Panc1 (cell line): ENCODE results near the gene ZNF555. TPM values are rescaled to one million over a fixed set of nuclear protein-coding genes. Genes with fewer than 3 reads are reported as not detected.

Experiments used
- ATAC-seq: fragments of 200-7000 bp; cut with Tn5 transposase; 2 replicates; pipeline ENCODE4 v1.9.1; 2020; ENCODE audit warnings: mild to moderate bottlenecking, moderate library complexity
- BruUV-seq: library from RNA; stranded (reverse); fragments of 400-500 nt; replicated peaks from 2 replicates; lab custom pipeline; 2021; lab: Mats Ljungman, UMichigan
- CTCF ChIA-PET: fragments of 300-600 bp; sonication (Branson Sonifier 250); formaldehyde crosslinking; loops from one replicate; lab custom pipeline; 2022; ENCODE audit warnings: antibody characterized with exemption; lab: Charles Lee
- POLR2A ChIA-PET: fragments of 300-600 bp; sonication (Branson Sonifier 250); formaldehyde crosslinking; loops from one replicate; lab custom pipeline; 2022; ENCODE audit warnings: antibody characterized with exemption; lab: Charles Lee
- DNase-seq: peaks from one replicate; pipeline ENCODE4 v3.0.0-alpha.2; 2010; ENCODE audit warnings: low read depth, low spot score
- H3K27ac ChIP-seq: 2 replicates; pipeline ENCODE4 v1.5.1; 2011; ENCODE audit warnings: mild to moderate bottlenecking, low read length, inconsistent platforms
- H3K27me3 ChIP-seq: fragments of 200-500 bp; sonication (Bioruptor generic); 2 replicates; pipeline ENCODE4 v1.6.0; 2014; ENCODE audit warnings: low read length, inconsistent platforms; ENCODE audit not compliant: control insufficient read depth, insufficient read depth
- H3K36me3 ChIP-seq: fragments of 200-500 bp; sonication (Bioruptor generic); 2 replicates; pipeline ENCODE4 v1.5.1; 2014; ENCODE audit warnings: inconsistent platforms, mild to moderate bottlenecking, low read length, moderate library complexity; ENCODE audit not compliant: control insufficient read depth, insufficient read depth
- H3K4me1 ChIP-seq: 2 replicates; pipeline ENCODE4 v1.5.1; 2011; ENCODE audit warnings: inconsistent platforms, mild to moderate bottlenecking, low read length, moderate library complexity; ENCODE audit not compliant: control insufficient read depth, insufficient read depth
- H3K4me3 ChIP-seq, 2 experiments: 2 replicates each; pipeline ENCODE4 v1.5.1; 2011 to 2012; ENCODE audit warnings: low read depth in 2 of 2, low read length in 2 of 2, mild to moderate bottlenecking in 2 of 2, inconsistent platforms in 1 of 2, moderate library complexity in 1 of 2
- H3K9me3 ChIP-seq: fragments of 200-500 bp; sonication (Bioruptor generic); 2 replicates; pipeline ENCODE4 v1.5.1; 2014; ENCODE audit warnings: low read depth, mild to moderate bottlenecking, inconsistent platforms, low read length, moderate library complexity; ENCODE audit not compliant: control insufficient read depth, insufficient read depth
- CTCF ChIP-seq: fragments of 450-650 bp; IDR thresholded peaks from 2 replicates; pipeline ENCODE4 v1.5.1; 2017; ENCODE audit warnings: mild to moderate bottlenecking
- POLR2AphosphoS5 ChIP-seq: IDR thresholded peaks from 2 replicates; pipeline ENCODE4 v1.6.1; 2012; ENCODE audit warnings: mild to moderate bottlenecking, low read depth, low read length, moderate library complexity
- REST ChIP-seq, 2 experiments: IDR thresholded peaks; 2 replicates each; pipeline ENCODE4 v1.6.1; 2011 to 2012; ENCODE audit warnings: low read depth in 2 of 2, control low read depth in 1 of 2, low read length in 1 of 2, mild to moderate bottlenecking in 1 of 2, moderate library complexity in 1 of 2; ENCODE audit not compliant: insufficient read depth in 1 of 2
- SIN3A ChIP-seq: IDR thresholded peaks from 2 replicates; pipeline ENCODE4 v1.6.1; 2012; ENCODE audit warnings: low read depth, mild to moderate bottlenecking, low read length, moderate library complexity, borderline replicate concordance; ENCODE audit not compliant: insufficient read depth
- TCF7L2 ChIP-seq: IDR thresholded peaks from 2 replicates; pipeline ENCODE4 v1.6.1; 2011; ENCODE audit warnings: mild to moderate bottlenecking, low read depth, low read length, inconsistent platforms
- in situ Hi-C: cut with HindIII; loops from 2 replicates; pipeline ENCODE4 v1.10.0; 2016; ENCODE audit warnings: low sequenced_read_pairs, low pct_unique_long_range_greater_than_20kb
- intact Hi-C: fragments of 100-400 bp; cut with micrococcal nuclease; formaldehyde crosslinking; loops from one replicate; pipeline ENCODE4 v1.10.0; 2022; ENCODE audit not compliant: unreplicated experiment
- total RNA-seq: library from RNA; stranded (reverse); gene quantifications from one replicate; pipeline ENCODE4 v1.2.1, GENCODE V29; 2021; ENCODE audit not compliant: unreplicated experiment

ZNF555 gene
- total RNA-seq, 1 experiment from 2014 or later, result 7.3 TPM

- POLR2A ChIA-PET, result interaction anchor here (0.6 kb wide), 1 partner anchor 153 kb away, joined by 5 read pairs; no protein-coding TSS in a partner anchor
- DNase-seq (no peak), ATAC-seq (no peak)
- intact Hi-C loops (no loop called here), in situ Hi-C loops (no loop called here)
- no peak for TF ChIP-seq REST (IDR thresholded peaks at IDR 0.05; ENCODE audit: insufficient read depth in 1 of 2, low read depth in 2 of 2, low read length in 1 of 2)
- no peak for TF ChIP-seq POLR2AphosphoS5
- no peak for TF ChIP-seq TCF7L2
- TF ChIP-seq CTCF, result no peak
- no peak for TF ChIP-seq SIN3A
- Histone ChIP-seq H3K4me3 (no peak overlapping the region), H3K9me3 (no peaks in the 10 kb centered on the region), H3K36me3 (no peaks in the 10 kb centered on the region), H3K27ac (no peak overlapping the region), H3K27me3 (no peaks in the 10 kb centered on the region), H3K4me1 (no peaks in the 10 kb centered on the region)
- BruUV-seq, result no TSS peak
- CTCF ChIA-PET, result no interaction called here
These were observed 22.5 kb downstream of the ZNF555 start for GRCh38 chr19:2863816-2864215.

GRCh38 chr19:2865334-2866100 lies 24.2 kb downstream of the ZNF555 start:
- ChIA-PET POLR2A (no interaction called here), CTCF (no interaction called here)
- H3K4me3 ChIP-seq, result no peak overlapping the region
- DNase-seq (no peak), ATAC-seq (no peak)
- in situ Hi-C loops, result no loop called here
- no peak overlapping the region for H3K27ac ChIP-seq
- no peaks in the 10 kb centered on the region for H3K36me3 ChIP-seq
- H3K4me1 ChIP-seq, result no peaks in the 10 kb centered on the region
- no peak for TF ChIP-seq POLR2AphosphoS5
- no peak for TF ChIP-seq TCF7L2
- no peak for TF ChIP-seq REST (IDR thresholded peaks at IDR 0.05; ENCODE audit: insufficient read depth in 1 of 2, low read depth in 2 of 2, low read length in 1 of 2)
- TF ChIP-seq SIN3A, result no peak
- no peak for TF ChIP-seq CTCF
- intact Hi-C loops, result no loop called here
- H3K27me3 ChIP-seq, result no peaks in the 10 kb centered on the region
- no TSS peak for BruUV-seq
- no peaks in the 10 kb centered on the region for H3K9me3 ChIP-seq
